Calu3 (cell line): ENCODE results near the gene CD40. TPM values are rescaled to one million over a fixed set of nuclear protein-coding genes. Genes with fewer than 3 reads are reported as not detected.
A peak's percentile ranks its signal among the peaks of the same experiment; 100 is the strongest.

Experiments
- BruUV-seq: library from RNA; stranded (reverse); fragments of 400-500 nt; replicated peaks from 2 replicates; lab custom pipeline; 2021; lab: Mats Ljungman, UMichigan
- CTCF ChIA-PET: fragments of 300-600 bp; sonication (Branson Sonifier 250); formaldehyde crosslinking; loops from one replicate; lab custom pipeline; 2022; ENCODE audit warnings: antibody characterized with exemption; lab: Charles Lee
- DNase-seq: peaks from one replicate; pipeline ENCODE4 v3.0.0; 2022
- H3K27ac Mint-ChIP-seq: one replicate; pipeline ENCODE4 v1.8.0; 2022; ENCODE audit warnings: mixed read lengths; ENCODE audit not compliant: unreplicated experiment
- H3K27me3 Mint-ChIP-seq: one replicate; pipeline ENCODE4 v1.8.0; 2022; ENCODE audit warnings: mixed read lengths; ENCODE audit not compliant: unreplicated experiment
- H3K36me3 Mint-ChIP-seq: one replicate; pipeline ENCODE4 v1.8.0; 2022; ENCODE audit warnings: mild to moderate bottlenecking, moderate library complexity, mixed read lengths; ENCODE audit not compliant: insufficient read depth, unreplicated experiment
- H3K4me1 Mint-ChIP-seq: one replicate; pipeline ENCODE4 v1.8.0; 2022; ENCODE audit warnings: mild to moderate bottlenecking, low read depth, mixed read lengths; ENCODE audit not compliant: unreplicated experiment
- H3K4me3 Mint-ChIP-seq: one replicate; pipeline ENCODE4 v1.8.0; 2022; ENCODE audit warnings: mild to moderate bottlenecking, low read depth, moderate library complexity, mixed read lengths; ENCODE audit not compliant: unreplicated experiment
- H3K9me3 Mint-ChIP-seq: one replicate; pipeline ENCODE4 v1.8.0; 2022; ENCODE audit warnings: low read depth, mixed read lengths; ENCODE audit not compliant: unreplicated experiment
- CTCF ChIP-seq: fragments of 200-600 bp; IDR thresholded peaks from one replicate; pipeline ENCODE4 v1.8.0; 2022; ENCODE audit warnings: antibody characterized with exemption; ENCODE audit not compliant: unreplicated experiment
- intact Hi-C: fragments of 100-400 bp; cut with micrococcal nuclease; formaldehyde crosslinking; loops from one replicate; pipeline ENCODE4 v1.10.0; 2022; ENCODE audit not compliant: unreplicated experiment
- total RNA-seq: library from RNA; stranded (reverse); gene quantifications from 2 replicates; pipeline ENCODE4 v1.2.3, GENCODE V29; 2022

CD40 gene
- total RNA-seq, 1 experiment from 2014 or later: 13.6 TPM

DNA sequence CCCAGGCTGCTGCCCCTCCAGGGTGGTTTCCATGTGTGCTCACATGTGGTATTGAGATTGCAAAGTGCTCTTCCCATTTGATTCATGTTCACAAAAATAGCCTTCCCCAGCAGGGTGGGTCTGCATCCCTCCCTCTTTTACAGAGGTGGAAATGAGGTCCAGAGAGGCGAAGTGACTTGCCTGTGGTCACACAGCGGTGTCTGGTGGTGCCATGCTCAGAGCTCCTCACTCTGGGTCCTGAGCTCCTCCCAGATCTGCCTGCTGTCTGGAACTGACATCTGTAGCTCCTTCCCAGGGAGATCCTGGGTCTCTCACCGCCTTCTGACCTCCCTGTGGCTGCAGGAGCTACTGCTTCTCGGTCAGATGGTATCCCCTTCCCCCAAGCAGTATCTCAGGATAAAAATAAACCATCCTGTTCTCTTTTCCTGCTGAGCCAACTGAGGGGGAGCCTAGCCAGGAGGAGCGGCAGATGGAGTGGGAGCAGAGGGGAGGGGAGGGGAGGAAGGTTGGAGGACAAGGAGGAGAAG is 11.9 kb downstream of the CD40 start:
- H3K27me3 Mint-ChIP-seq: peaks cover 100% of the 10 kb centered on the region
- CTCF ChIA-PET: interaction anchor here (0.6 to 2.6 kb wide), 3 partner anchors 277 to 799 kb away, joined by 3 to 22 read pairs (median 5); partner anchors contain the start of gene ELMO2
- intact Hi-C loops: loop anchor here (2.0 to 10.0 kb wide), 2 partner anchors 125 to 187 kb away; no protein-coding TSS in a partner anchor

DNA sequence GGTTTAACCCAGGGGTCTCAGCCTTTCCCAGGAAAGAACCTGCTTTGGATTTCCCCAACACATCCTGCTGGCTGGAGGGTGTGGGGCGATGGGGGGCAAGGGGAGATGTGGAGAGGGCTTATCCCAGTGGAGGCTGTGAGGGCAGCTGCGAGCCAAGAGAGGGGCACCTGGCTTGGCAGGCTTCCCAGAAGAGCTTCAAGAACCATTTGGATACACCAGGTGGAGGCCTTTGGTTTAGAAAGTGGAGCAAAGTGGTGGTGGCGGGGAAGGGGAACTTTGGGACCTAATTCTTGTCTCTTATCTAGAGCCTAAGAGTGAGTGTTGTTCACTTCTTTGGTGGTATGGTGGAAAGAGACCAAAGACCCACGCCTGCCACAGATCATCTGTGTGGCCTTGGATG is 12.4 kb downstream of the CD40 start:
- Mint-ChIP-seq H3K27ac (no peak overlapping the region), H3K27me3 (peaks cover 100% of the 10 kb centered on the region), H3K4me3 (no peak overlapping the region), H3K4me1 (no peaks in the 10 kb centered on the region), H3K36me3 (no peaks in the 10 kb centered on the region), H3K9me3 (no peaks in the 10 kb centered on the region)
- no peak for TF ChIP-seq CTCF
- intact Hi-C loops: loop anchor here (10.0 kb wide), 1 partner anchor 124 kb away; no protein-coding TSS in a partner anchor
- CTCF ChIA-PET: interaction anchor here (0.6 to 2.6 kb wide), 3 partner anchors 276 to 798 kb away, joined by 3 to 22 read pairs (median 5); partner anchors contain the start of gene ELMO2
- BruUV-seq: no TSS peak
- no peak for DNase-seq

More for the DNA sequence above, 11.9 kb downstream of the CD40 start:
- H3K36me3 Mint-ChIP-seq: no peaks in the 10 kb centered on the region
- no peaks in the 10 kb centered on the region for H3K4me1 Mint-ChIP-seq
- DNase-seq: no peak
- H3K4me3 Mint-ChIP-seq: no peak overlapping the region
- H3K27ac Mint-ChIP-seq: no peak overlapping the region
- no TSS peak for BruUV-seq
- TF ChIP-seq CTCF: no peak
- no peaks in the 10 kb centered on the region for H3K9me3 Mint-ChIP-seq

GRCh38 chr20:46131396-46131795 is 13.3 kb downstream of the CD40 start:
- H3K4me3 Mint-ChIP-seq: no peak overlapping the region
- CTCF ChIA-PET: interaction anchor here (1.0 to 1.8 kb wide), 3 partner anchors 115 to 307 kb away, joined by 3 to 12 read pairs (median 5); partner anchors contain the start of gene ELMO2
- H3K9me3 Mint-ChIP-seq: no peaks in the 10 kb centered on the region
- no TSS peak for BruUV-seq
- H3K27me3 Mint-ChIP-seq: peaks cover 100% of the 10 kb centered on the region
- intact Hi-C loops: loop anchor here (10.0 kb wide), 1 partner anchor 123 kb away; no protein-coding TSS in a partner anchor
- TF ChIP-seq CTCF: no peak
- no peak for DNase-seq
- H3K27ac Mint-ChIP-seq: no peak overlapping the region
- no peaks in the 10 kb centered on the region for H3K36me3 Mint-ChIP-seq
- no peaks in the 10 kb centered on the region for H3K4me1 Mint-ChIP-seq

DNA sequence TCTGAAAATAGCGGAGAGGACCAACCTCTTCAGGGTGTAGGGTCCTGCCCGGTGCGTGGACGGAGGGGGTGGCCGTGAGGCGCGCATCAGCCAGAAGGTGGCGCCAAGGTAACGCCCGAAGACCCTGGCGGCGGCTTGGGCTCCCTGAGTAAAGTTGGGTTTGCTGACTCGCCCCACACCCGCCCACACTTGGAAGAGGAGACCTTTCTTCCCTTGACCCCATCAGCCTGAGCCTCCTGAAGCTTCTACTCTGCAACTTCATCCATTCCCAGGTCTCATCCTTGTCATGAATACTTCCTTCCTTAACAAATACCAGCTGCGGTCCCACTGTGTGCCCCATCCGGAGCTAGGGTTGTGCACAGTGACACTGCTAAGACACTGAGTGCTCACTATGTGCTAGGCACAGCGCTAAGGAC is 14.6 kb downstream of the CD40 start:
- DNase-seq: peak; percentile 86
- intact Hi-C loops: loop anchor here (1.0 to 10.0 kb wide), 4 partner anchors 122 to 306 kb away; no protein-coding TSS in a partner anchor
- Mint-ChIP-seq H3K27ac (no peak overlapping the region), H3K27me3 (peaks cover 100% of the 10 kb centered on the region), H3K36me3 (no peaks in the 10 kb centered on the region), H3K4me3 (no peak overlapping the region), H3K9me3 (no peaks in the 10 kb centered on the region), H3K4me1 (no peaks in the 10 kb centered on the region)
- TF ChIP-seq CTCF: peak; percentile 94
- BruUV-seq: no TSS peak
- CTCF ChIA-PET: interaction anchor here (0.7 to 1.9 kb wide), 9 partner anchors 21 to 1037 kb away, joined by 3 to 12 read pairs (median 3); partner anchors contain the start of gene ELMO2
